Fibroblast of upper back skin (primary cell): ENCODE results near the gene RAD1.

Experiments
- DNase-seq: peaks from one replicate; pipeline ENCODE4 v3.0.0-alpha.2; 2013

Gene RAD1

DNA sequence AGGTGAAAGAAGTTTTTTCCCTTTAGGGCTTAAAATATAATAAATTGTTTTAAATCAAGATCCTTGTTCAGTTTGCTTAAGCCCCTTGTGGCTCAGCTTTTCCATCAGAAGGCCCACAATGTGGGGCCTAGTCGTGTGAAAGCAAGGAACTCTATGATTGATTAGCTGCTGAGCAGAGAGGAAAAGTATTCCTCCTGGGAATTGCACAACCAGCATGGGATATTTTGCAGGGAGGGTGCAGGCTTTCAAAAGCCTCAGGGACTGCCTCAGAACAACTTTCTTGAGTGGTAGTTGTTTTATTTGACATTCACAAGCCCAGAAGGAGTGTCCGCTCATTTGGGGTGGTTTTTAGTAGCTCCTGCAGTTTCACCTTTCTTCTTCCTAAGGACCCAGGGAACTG lies 56.5 kb downstream of the RAD1 start:
- peak; percentile 73 for DNase-seq

DNA sequence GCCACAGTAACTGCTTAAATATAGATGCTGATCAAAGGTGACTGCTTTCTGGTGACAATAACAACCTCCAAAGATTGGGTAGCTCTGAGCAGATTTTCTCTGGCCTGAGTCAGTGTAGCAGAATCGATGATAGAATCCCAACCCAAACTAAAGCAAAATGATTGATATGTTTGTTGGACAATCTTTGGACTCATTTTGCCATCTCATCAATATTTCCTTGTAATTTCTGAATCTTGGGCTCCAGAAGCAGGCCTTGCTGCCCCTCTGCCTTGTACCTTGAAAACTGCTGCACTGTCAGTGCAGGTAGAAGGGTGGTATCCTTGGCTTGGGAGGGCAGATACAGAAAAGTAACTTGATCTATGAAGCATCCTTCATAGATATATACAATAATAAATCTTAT lies 57.4 kb downstream of the RAD1 start:
- no peak for DNase-seq

DNA sequence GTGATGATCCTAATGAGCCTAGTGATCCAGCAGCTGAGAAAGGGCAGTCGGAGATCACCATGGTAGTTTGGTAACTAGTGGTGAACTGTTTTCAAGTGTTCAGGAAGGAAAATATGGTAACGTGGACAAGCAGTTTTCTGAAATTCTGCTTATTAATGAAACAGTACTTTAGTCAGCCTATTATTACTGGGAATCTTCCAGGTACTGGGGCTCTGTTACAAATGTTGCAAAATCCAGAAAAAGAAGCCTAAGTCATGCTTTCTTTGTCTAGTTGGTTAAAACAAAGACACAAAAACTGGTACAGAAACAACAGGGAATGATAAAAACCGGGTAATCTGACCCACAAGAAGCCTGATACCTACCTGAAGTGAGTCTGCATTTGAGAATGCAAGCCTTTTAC lies 58.1 kb downstream of the RAD1 start:
- DNase-seq: peak; percentile 28
